ENCODE data around the gene TNS4.

DNA sequence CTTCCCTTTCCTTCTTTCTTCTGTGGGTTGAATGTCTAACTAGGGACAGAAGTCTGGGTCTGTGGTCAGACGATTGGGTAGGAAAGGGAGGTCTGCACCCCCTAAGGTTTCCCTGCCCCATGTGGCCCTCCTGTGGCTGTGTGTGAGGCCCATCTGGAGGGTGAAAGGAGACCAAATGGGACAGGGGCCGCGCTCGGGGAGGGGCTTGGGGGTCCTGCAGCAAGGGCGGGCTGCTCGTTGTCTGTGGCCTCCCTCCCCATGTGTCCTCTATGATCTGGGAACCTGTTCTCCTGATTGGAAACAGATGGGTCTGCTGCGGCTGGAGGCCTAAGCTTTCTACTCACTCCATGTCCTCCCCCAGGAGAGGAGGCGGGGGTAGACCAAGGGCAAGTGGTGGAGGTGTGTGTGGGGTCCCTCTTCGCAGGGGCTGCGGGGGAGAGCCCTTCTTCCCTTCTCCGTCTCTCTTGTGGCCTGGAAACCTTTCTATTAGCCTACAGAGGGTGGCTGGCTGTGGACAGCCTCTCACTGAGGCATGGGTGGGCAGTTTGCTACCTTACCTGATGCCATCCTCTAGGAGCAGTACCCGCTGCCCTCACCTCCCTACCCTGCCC is 39.6 kb downstream of the TNS4 start:
- no peak for TF ChIP-seq CTCF (IDR thresholded peaks at IDR 0.05)
- no peak for TF ChIP-seq ZFX (IDR thresholded peaks at IDR 0.05; ENCODE audit: borderline replicate concordance)

All from 22Rv1 (cell line).